ENCODE results near the gene ZBED4. TPM values are rescaled to one million over a fixed set of nuclear protein-coding genes. Genes with fewer than 3 reads are reported as not detected.
"Not testable (repeated sequence)": the region's sequence is repeated elsewhere in the genome, so short reads cannot be mapped to it uniquely, and the experiment has no call there.

ZBED4 gene
- polyA plus RNA-seq, 10 donors: 11.0 to 15.2 (median 12.3) TPM

DNA sequence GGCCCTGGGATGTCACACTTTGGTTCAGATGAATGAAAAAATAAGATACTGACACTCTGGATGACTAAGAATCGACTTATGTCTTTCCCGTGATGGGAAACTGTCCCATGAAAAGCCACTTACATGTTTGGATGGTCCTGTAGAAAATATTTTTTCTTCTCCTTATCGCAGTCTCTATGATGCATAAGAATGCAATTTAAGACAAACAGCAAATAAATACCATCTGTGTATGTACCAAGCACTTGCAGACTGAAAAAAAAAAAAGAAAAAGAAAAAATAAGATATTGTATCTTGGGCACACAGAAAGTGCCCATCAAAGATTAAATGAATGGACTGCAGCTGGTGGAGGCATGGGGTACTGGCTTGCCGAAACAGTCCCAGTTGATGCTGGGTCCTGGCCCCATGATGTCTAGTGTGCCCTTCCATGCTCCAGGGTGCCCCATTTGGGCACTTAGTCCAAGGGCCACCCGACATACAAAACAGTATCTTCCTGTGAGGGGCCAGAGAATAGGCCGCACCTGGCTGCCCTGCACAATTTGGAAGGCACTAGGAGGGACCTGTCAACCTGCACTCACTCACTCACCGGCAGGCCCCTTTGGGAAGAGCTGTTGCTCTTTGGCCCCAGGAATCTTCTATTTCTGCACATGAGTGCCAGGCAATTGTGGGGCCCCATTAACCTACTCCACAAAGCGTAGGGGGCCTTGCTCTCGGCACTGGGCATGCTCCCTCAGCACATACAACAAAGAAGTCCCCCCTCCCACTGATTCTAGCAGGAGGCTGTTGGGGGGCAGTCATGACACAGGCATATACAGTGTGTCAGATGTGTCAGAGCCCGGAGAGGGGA, 2.5 kb upstream of the ZBED4 start:
- DNase-seq: no peak

DNA sequence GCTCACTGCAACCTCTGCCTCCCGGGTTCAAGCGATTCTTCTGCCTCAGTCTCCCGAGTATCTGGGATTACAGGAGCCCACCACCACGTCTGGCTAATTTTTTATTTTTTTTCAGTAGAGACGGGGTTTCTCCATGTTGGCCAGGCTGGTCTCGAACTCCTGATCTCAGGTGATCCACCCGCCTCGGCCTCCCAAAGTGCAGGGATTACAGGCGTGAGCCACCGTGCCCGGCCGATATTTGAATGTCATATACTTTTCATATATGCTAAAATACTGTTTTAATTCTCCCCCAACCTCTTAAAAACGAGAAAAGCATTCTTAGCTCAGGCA, 1.1 kb upstream of the ZBED4 start:
- not testable (repeated sequence) for DNase-seq

DNA sequence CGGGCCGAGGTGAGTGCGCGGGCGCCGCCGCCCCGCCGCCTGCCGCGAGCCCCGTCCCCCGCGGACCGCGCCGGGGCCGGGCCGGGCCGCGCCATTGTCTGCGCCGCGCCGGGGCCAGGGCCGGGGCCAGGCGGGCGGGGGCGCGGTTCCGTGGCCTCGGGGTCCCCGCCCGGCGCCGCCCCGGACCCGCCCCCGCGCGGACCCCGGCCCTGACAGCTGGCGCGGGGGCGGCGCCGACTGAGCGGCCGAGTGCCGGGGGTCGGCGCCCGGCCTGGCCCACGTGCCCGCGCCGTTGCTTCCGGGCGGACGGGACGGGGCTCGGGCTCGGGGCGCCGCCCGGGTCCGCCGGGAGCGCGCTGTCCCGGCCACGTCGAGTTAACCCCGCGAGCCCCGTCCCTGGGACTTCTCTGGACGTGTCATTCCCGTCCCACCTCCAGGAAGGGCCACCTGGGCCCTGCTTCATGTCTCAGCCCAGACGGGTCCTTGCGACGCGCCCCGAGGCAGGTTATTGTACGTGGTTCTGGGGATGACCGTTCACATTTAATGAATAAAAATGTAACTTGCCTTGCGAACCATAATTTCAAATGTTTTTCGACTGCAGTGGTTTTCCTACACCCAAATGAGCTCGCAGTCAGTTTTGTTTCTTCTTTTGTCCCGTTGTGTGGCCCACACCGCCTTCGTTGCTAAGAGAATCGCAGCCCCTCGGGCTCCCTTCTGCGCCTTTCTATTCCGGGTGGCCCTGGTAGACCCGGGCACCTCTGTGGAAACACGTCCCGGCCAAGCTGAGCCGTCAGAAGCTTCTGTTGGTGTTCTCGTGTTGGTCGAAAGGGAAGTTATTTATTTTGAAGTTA, 562 bp downstream of the ZBED4 start:
- peak in 2 of 3 donors; percentile 34 to 75 for DNase-seq

GRCh38 chr22:49855251-49855911, 1.7 kb downstream of the ZBED4 start:
- no peak for DNase-seq

DNA sequence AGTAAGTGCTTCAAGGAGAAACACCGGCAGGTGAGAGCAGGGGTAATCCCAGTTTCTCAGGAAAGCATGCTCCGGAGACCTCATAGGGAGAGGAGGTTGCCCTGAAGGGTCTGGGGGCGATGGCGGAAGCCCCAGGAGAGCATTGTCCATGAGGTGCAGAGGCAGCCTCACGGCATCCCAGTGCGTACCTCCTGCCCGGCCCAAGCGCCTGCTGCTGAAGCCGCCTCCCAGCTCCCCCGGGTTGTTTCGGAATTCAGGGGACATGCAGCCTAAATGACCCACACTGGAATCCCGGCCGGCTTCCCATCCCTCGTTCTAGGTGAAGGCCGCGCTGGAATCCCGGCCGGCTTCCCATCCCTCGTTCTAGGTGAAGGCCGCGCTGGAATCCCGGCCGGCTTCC, 2.7 kb downstream of the ZBED4 start:
- no peak for DNase-seq

DNA sequence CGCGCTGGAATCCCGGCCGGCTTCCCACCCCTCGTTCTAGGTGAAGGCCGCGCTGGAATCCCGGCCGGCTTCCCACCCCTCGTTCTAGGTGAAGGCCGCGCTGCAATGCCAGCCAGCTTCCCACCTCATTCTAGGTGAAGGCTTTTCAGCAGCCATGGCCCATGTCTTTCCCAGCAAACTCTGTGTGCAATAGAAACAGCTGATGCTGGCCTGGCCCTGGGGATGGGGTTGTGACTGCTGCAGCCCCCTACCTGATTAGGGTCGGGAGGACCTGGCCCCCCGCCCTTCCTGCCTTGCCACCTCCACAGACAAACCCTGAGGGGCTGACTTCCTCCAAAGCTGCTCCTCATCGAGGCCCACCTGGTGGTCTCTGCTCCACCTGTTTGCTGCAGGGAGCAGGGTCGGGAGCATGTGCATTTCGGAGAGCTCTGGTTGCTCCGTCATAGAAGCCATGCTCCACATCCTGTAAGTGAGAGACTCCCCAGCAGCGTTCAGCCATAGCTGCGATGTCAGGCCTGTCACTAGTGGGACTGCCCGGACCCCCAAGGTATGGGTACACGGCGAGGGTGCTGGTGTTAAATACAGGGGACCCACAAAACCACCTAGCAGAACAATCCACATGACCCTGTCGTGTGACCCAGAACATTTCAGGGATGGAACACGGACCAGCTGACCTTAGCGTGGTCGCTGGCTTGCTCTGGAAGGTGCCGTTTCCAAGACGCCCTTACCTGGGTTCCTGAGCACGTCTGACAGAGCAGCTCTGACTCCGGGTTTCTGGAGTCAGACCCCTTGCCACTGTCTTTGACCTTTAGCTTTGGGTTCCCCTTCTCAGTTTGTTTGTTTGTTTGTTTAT, 3.3 kb downstream of the ZBED4 start:
- no peak for DNase-seq

GRCh38 chr22:49858827-49859226, 5.2 kb downstream of the ZBED4 start:
- no peak for DNase-seq

- DNase-seq: no peak
Observed at GRCh38 chr22:49861642-49862495, 8.2 kb downstream of the ZBED4 start.

- DNase-seq: no peak
Observed at GRCh38 chr22:49862496-49862776, 8.8 kb downstream of the ZBED4 start.

DNA sequence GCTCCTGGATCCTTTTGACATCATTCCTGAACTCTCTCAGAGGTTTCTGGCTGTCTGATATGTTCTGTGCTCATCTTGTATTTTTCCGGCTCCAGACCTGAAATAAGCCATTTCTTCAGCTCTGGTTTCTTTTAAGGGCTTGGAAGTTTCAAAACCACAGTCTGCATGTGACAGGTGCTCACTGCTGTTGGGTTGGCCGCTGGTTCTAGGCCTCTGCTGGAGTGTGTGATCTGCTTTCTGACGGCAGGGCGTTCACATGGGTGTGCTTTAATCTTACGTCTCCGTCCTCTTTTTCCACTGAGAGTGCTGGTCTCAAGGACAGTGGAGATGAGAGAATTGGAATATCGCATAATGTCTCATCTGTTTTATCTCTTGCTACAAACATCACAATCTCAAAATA, 10.3 kb downstream of the ZBED4 start:
- DNase-seq: no peak

DNA sequence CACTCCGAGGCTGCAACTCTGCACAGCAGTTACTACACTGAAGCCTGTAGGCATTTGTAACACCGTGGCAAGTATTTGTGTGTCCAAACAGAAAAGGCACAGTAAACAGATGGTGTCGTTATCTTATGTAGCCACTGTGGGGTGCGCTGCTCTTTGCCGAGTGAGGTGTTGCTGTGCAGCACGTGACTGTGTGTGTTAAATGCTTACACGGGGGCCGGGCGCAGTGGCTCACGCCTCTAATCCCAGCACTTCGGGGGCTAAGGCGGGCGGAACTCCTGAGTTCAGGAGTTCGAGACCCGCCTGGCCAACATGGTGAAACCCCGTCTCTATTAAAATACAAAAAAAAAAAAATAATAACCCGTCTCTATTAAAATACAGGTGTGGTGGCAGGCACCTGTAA, 11.5 kb downstream of the ZBED4 start:
- DNase-seq: no peak

DNA sequence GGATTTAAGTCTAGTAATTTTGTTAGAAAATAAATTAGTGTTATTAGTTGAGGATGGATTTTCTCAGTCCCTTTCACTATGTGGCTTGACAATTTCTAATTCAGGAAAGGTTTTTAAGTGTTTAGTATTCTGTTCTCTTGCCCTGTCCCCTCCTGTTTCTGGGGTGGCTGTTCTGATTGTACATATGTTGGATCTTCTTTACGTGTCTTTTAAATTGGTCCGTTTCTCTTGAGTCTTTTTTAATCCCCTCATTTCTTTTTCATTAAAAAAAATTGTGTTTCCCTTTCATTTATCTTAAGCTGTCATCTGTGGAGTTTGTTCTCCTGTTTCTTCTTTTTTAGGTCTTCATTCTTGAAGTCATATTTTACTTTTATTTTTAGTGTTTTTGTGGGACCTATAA, 12.5 kb downstream of the ZBED4 start:
- DNase-seq: no peak

DNA sequence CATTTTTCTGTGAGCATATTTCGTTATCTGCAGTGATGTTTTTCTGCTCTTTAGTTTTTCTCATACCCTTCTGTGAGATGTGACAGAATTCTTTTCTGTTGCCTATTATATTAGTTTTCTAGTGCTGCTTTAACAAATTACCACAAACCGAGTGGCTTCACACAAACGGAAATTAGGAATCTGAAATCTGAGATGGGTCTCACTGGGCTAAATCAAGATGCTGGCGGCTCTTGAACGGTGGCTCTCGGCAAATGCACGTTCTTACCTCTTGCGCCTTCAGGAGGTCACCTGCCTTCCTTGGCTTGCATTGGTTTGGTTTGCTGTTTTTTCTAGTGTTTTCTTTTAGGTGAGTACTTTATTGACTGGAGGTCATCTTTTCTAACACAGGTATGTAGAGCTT, 13.0 kb downstream of the ZBED4 start:
- no peak for DNase-seq

DNA sequence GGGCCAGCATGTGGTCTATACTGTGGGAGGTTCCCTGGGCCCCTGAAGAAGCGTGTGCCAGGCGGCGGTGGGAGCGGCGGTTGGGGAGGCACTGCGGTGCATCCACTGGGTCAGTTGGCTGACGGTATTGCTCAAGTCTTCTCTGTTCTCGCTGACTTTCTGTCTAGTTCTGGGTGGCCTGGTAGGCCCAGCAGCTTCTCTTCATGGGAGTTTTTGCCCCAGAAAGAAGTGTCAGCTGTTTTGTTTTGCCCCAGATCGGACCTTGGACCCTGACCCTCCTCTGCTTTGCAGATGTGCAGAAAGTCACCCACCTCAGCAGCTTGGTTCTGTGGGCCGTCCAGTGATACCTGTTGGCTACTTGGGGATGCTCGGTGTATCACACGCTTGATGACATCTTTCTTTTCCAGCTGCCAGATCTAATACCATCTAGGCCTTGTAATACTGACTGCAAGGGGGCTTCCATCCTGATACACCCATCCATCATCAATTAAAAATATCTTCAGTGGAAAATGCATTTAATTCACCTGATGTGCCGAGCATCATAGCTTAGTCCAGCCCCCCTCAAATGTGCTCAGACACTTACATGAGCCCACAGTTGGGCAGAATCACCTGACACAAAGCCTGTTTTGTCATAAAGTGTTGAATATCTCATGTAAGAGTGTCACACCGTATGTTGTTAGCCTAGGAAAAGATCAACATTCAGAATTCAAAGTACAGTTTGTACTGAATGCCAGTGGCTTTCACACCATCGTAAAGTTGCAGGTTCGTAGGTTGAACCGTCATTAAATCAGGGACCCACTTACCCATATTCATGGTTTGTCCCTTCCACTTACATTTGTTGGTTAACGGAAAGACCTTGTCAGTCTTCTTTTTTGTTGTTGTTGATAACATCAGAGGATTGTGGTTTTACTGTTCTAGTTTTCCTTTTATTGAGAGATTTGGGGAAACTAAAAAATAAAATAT, 13.9 kb downstream of the ZBED4 start:
- no peak for DNase-seq

GRCh38 chr22:49869086-49869830, 15.6 kb downstream of the ZBED4 start:
- no peak for DNase-seq

GRCh38 chr22:49869845-49870712, 16.4 kb downstream of the ZBED4 start:
- DNase-seq: no peak

GRCh38 chr22:49871482-49871881, 17.8 kb downstream of the ZBED4 start:
- no peak for DNase-seq

- no peak for DNase-seq
Observed at GRCh38 chr22:49872347-49872746, 18.7 kb downstream of the ZBED4 start.
